ENCODE data around the gene HECW1. TPM values are rescaled to one million over a fixed set of nuclear protein-coding genes. Genes with fewer than 3 reads are reported as not detected.

HECW1 gene
- total and polyA plus RNA-seq, 2 experiments from 2014 or later, result 11.0 to 21.8 TPM

DNA sequence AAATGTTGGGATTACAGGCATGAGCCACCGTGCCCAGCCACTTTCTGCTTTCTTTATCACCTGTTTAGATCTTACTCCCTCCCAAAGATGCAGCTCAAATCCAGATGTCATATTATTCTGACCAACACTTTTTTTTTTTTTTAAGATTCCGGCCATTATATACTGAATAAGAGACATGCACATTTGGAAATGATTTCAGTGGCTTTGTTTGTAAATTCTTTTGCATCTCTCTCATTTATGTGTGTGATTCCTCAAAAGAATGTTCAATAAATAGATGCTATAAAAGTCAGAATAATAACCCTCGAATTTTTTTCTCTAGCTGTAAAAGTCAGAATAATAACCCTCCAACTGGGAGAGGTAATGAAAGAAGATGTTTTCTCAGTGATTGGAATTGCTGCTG, 25.4 kb downstream of the HECW1 start:
- H3K4me1 ChIP-seq (ENCODE audit: insufficient read depth), result peaks cover 49% of the 10 kb centered on the region

DNA sequence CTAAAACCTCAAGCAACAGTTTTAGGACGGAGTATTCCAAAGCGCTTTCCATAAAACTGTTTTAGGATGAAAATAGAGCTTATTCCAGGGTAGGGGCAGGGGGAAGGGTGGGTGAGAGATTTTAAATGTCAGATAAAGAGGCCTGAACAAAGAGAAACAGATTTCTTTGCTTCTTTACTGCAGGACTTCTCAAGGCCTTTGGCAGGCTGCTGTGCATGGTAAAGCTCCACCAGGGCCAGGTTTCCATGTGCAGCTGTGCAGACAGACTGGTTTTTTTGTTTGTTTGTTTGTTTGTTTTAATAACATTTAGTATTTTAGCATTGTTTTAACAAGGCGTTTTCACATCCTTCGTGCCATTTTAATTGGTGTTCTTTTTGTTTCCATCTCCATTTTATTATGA, 26.3 kb downstream of the HECW1 start:
- Histone ChIP-seq H3K36me3 (ENCODE audit: insufficient read depth) (no peaks in the 10 kb centered on the region), H3K27ac (ENCODE audit: low read depth) (peak overlapping the region; percentile 81), H2AFZ (no peak overlapping the region), H3K4me3 (no peak overlapping the region), H3K79me2 (replicated peaks; ENCODE audit: insufficient read depth) (no peaks in the 10 kb centered on the region), H3F3A (replicated peaks; ENCODE audit: low read depth) (no peaks in the 10 kb centered on the region), H3K4me1 (ENCODE audit: insufficient read depth) (peaks cover 49% of the 10 kb centered on the region), H3K27me3 (ENCODE audit: insufficient read depth) (no peaks in the 10 kb centered on the region), H3K4me2 (peak overlapping the region; percentile 13; the same call in 1 of the 2 replicates), H4K20me1 (replicated peaks; ENCODE audit: insufficient read depth) (no peaks in the 10 kb centered on the region), H3K9me2 (ENCODE audit: insufficient read depth) (0 out of 2 replicates have a peak, but pooled peaks cover 6% of the 10 kb centered on the region)
- H3K9me3 Mint-ChIP-seq, result no peaks in the 10 kb centered on the region
- peak overlapping the region; percentile 95 for H3K27ac Mint-ChIP-seq
- DNase-seq (ENCODE audit: low spot score), result no peak
- H3K4me3 Mint-ChIP-seq, result peak overlapping the region; percentile 17; the same call in 1 of the 3 replicates
- no peak; the same call in 2 of the 3 replicates for ATAC-seq
- peaks cover 14% of the 10 kb centered on the region for H3K27me3 Mint-ChIP-seq (ENCODE audit: insufficient read depth, low read depth, poor library complexity)
- H3K4me1 Mint-ChIP-seq, result peaks cover 60% of the 10 kb centered on the region
- TF ChIP-seq JUNB (IDR thresholded peaks at IDR 0.05; ENCODE audit: unreplicated experiment), result no peak
- TF ChIP-seq, protein P1, sequence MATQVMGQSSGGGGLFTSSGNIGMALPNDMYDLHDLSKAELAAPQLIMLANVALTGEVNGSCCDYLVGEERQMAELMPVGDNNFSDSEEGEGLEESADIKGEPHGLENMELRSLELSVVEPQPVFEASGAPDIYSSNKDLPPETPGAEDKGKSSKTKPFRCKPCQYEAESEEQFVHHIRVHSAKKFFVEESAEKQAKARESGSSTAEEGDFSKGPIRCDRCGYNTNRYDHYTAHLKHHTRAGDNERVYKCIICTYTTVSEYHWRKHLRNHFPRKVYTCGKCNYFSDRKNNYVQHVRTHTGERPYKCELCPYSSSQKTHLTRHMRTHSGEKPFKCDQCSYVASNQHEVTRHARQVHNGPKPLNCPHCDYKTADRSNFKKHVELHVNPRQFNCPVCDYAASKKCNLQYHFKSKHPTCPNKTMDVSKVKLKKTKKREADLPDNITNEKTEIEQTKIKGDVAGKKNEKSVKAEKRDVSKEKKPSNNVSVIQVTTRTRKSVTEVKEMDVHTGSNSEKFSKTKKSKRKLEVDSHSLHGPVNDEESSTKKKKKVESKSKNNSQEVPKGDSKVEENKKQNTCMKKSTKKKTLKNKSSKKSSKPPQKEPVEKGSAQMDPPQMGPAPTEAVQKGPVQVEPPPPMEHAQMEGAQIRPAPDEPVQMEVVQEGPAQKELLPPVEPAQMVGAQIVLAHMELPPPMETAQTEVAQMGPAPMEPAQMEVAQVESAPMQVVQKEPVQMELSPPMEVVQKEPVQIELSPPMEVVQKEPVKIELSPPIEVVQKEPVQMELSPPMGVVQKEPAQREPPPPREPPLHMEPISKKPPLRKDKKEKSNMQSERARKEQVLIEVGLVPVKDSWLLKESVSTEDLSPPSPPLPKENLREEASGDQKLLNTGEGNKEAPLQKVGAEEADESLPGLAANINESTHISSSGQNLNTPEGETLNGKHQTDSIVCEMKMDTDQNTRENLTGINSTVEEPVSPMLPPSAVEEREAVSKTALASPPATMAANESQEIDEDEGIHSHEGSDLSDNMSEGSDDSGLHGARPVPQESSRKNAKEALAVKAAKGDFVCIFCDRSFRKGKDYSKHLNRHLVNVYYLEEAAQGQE (IDR thresholded peaks at IDR 0.05; ENCODE audit: unreplicated experiment), result no peak
- peaks cover 6% of the 10 kb centered on the region; the same call in 1 of the 3 replicates for H3K36me3 Mint-ChIP-seq (ENCODE audit: low read depth)

More for the DNA sequence above, 25.4 kb downstream of the HECW1 start:
- Histone ChIP-seq H4K20me1 (replicated peaks; ENCODE audit: insufficient read depth) (no peaks in the 10 kb centered on the region), H3K9me2 (ENCODE audit: insufficient read depth) (no peaks in the 10 kb centered on the region), H3K36me3 (ENCODE audit: insufficient read depth) (no peaks in the 10 kb centered on the region), H3K27me3 (ENCODE audit: insufficient read depth) (no peaks in the 10 kb centered on the region), H3K79me2 (replicated peaks; ENCODE audit: insufficient read depth) (no peaks in the 10 kb centered on the region), H3K4me2 (no peak overlapping the region), H3K27ac (ENCODE audit: low read depth) (no peak overlapping the region), H2AFZ (no peak overlapping the region), H3K4me3 (no peak overlapping the region), H3F3A (replicated peaks; ENCODE audit: low read depth) (no peaks in the 10 kb centered on the region)
- Mint-ChIP-seq H3K27me3 (ENCODE audit: insufficient read depth, low read depth, poor library complexity) (peaks cover 14% of the 10 kb centered on the region), H3K36me3 (ENCODE audit: low read depth) (peaks cover 3% of the 10 kb centered on the region; the same call in 1 of the 3 replicates), H3K9me3 (no peaks in the 10 kb centered on the region), H3K4me1 (peaks cover 62% of the 10 kb centered on the region), H3K27ac (no peak overlapping the region), H3K4me3 (no peak overlapping the region)
- no peak for DNase-seq (ENCODE audit: low spot score)
- TF ChIP-seq POLR2AphosphoS5 (IDR thresholded peaks at IDR 0.05; ENCODE audit: low read depth) (no peak), EZH2phosphoT487 (IDR thresholded peaks at IDR 0.05; ENCODE audit: unreplicated experiment) (no peak), ZNF331 (CRISPR knock-in tag; IDR thresholded peaks at IDR 0.05; ENCODE audit: low read depth) (no peak), ZNF114 (CRISPR knock-in tag; IDR thresholded peaks at IDR 0.05) (no peak), NANOG (IDR thresholded peaks at IDR 0.05; ENCODE audit: borderline replicate concordance) (no peak), CREB1 (CRISPR knock-in tag; IDR thresholded peaks at IDR 0.05; ENCODE audit: low read depth) (no peak), JUNB (IDR thresholded peaks at IDR 0.05; ENCODE audit: unreplicated experiment) (no peak)
- TF ChIP-seq, protein P1 (IDR thresholded peaks at IDR 0.05; ENCODE audit: unreplicated experiment), result no peak
- ATAC-seq, result no peak
